Stimulated activated naive B cell treated with anti-CD40 and anti-IgM and Interleukin-4, amounts not matched to agents 10 μg/mL and 1 μg/mL and 100 μg/mL, for 72 hours (primary cell): ENCODE measurements around the gene BRSK2.

Source experiments
- ATAC-seq, 2 donors: fragments of 150-1000 bp; cut with Tn5 transposase; replicated peaks; 2 replicates each; pipeline ENCODE4 v1.10.0; 2021; ENCODE audit warnings: moderate library complexity in 1 of 2
- DNase-seq: peaks from one replicate; pipeline ENCODE4 v3.0.0; 2021
- H3K27ac Mint-ChIP-seq: one replicate; pipeline ENCODE4 v1.8.0; 2022; ENCODE audit warnings: mild to moderate bottlenecking, mixed read lengths
- H3K27me3 Mint-ChIP-seq, 2 donors: one replicate each; pipeline ENCODE4 v1.8.0; 2022; ENCODE audit warnings: mixed read lengths in 2 of 2
- H3K36me3 Mint-ChIP-seq, 2 donors: one replicate each; pipeline ENCODE4 v1.8.0; 2022; ENCODE audit warnings: mixed read lengths in 2 of 2, mild to moderate bottlenecking in 1 of 2
- H3K4me1 Mint-ChIP-seq, 2 donors: one replicate each; pipeline ENCODE4 v1.8.0; 2022; ENCODE audit warnings: mixed read lengths in 2 of 2, mild to moderate bottlenecking in 1 of 2
- H3K4me3 Mint-ChIP-seq, 2 donors: one replicate each; pipeline ENCODE4 v1.8.0; 2022; ENCODE audit warnings: mild to moderate bottlenecking in 2 of 2, mixed read lengths in 2 of 2, moderate library complexity in 1 of 2
- H3K9me3 Mint-ChIP-seq, 2 donors: one replicate each; pipeline ENCODE4 v1.8.0; 2022; ENCODE audit warnings: mixed read lengths in 2 of 2, mild to moderate bottlenecking in 1 of 2

The BRSK2 gene

GRCh38 chr11:1473011-1473628 lies 83.4 kb downstream of the BRSK2 start:
- H3K4me1 Mint-ChIP-seq = peaks cover 0 to 5% of the 10 kb centered on the region in 2 donors
- H3K36me3 Mint-ChIP-seq = peaks cover 22 to 43% of the 10 kb centered on the region in 2 donors
- no peaks in the 10 kb centered on the region for H3K9me3 Mint-ChIP-seq
- H3K4me3 Mint-ChIP-seq = no peak overlapping the region
- H3K27me3 Mint-ChIP-seq = no peaks in the 10 kb centered on the region
- DNase-seq (no peak), ATAC-seq (no peak)
- no peak overlapping the region for H3K27ac Mint-ChIP-seq

GRCh38 chr11:1473786-1474185 lies 84.1 kb downstream of the BRSK2 start:
- no peak for ATAC-seq
- H3K36me3 Mint-ChIP-seq = peaks cover 24 to 42% of the 10 kb centered on the region in 2 donors
- H3K27ac Mint-ChIP-seq = no peak overlapping the region
- H3K4me3 Mint-ChIP-seq = no peak overlapping the region
- DNase-seq = no peak
- H3K9me3 Mint-ChIP-seq = no peaks in the 10 kb centered on the region
- peaks cover 0 to 5% of the 10 kb centered on the region in 2 donors for H3K4me1 Mint-ChIP-seq
- H3K27me3 Mint-ChIP-seq = no peaks in the 10 kb centered on the region

GRCh38 chr11:1475841-1476240 lies 86.1 kb downstream of the BRSK2 start:
- Mint-ChIP-seq H3K4me3 (no peak overlapping the region), H3K9me3 (no peaks in the 10 kb centered on the region), H3K27me3 (no peaks in the 10 kb centered on the region)

GRCh38 chr11:1476940-1477736 lies 87.4 kb downstream of the BRSK2 start:
- no peaks in the 10 kb centered on the region for H3K27me3 Mint-ChIP-seq
- DNase-seq (no peak), ATAC-seq (no peak)
- H3K27ac Mint-ChIP-seq = peak overlapping the region; percentile 68
- H3K36me3 Mint-ChIP-seq = peaks cover 21 to 44% of the 10 kb centered on the region in 2 donors
- no peaks in the 10 kb centered on the region for H3K9me3 Mint-ChIP-seq
- no peak overlapping the region for H3K4me3 Mint-ChIP-seq
- H3K4me1 Mint-ChIP-seq = no peaks in the 10 kb centered on the region

More at GRCh38 chr11:1475841-1476240, 86.1 kb downstream of the BRSK2 start:
- peaks cover 21 to 47% of the 10 kb centered on the region in 2 donors for H3K36me3 Mint-ChIP-seq
- no peaks in the 10 kb centered on the region for H3K4me1 Mint-ChIP-seq
- DNase-seq (no peak), ATAC-seq (no peak)
- peak overlapping the region; percentile 56 for H3K27ac Mint-ChIP-seq

GRCh38 chr11:1478011-1478410 lies 88.3 kb downstream of the BRSK2 start:
- H3K4me1 Mint-ChIP-seq = peaks cover 0 to 1% of the 10 kb centered on the region in 2 donors
- H3K27me3 Mint-ChIP-seq = no peaks in the 10 kb centered on the region
- H3K27ac Mint-ChIP-seq = no peak overlapping the region
- no peak for ATAC-seq
- peaks cover 24 to 44% of the 10 kb centered on the region in 2 donors for H3K36me3 Mint-ChIP-seq
- H3K4me3 Mint-ChIP-seq = no peak overlapping the region
- no peaks in the 10 kb centered on the region for H3K9me3 Mint-ChIP-seq
- DNase-seq = no peak

GRCh38 chr11:1478544-1478943 lies 88.8 kb downstream of the BRSK2 start:
- ATAC-seq (no peak), DNase-seq (no peak)
- Mint-ChIP-seq H3K27ac (no peak overlapping the region), H3K4me1 (peaks cover 2 to 6% of the 10 kb centered on the region in 2 donors), H3K36me3 (peaks cover 24 to 44% of the 10 kb centered on the region in 2 donors), H3K4me3 (no peak overlapping the region), H3K27me3 (no peaks in the 10 kb centered on the region), H3K9me3 (no peaks in the 10 kb centered on the region)

GRCh38 chr11:1479006-1479677 lies 89.4 kb downstream of the BRSK2 start:
- peaks cover 19 to 40% of the 10 kb centered on the region in 2 donors for H3K36me3 Mint-ChIP-seq
- H3K4me3 Mint-ChIP-seq = no peak overlapping the region
- no peak for ATAC-seq
- H3K4me1 Mint-ChIP-seq = peaks cover 5 to 11% of the 10 kb centered on the region in 2 donors
- H3K27ac Mint-ChIP-seq = peak overlapping the region; percentile 1
- H3K9me3 Mint-ChIP-seq = no peaks in the 10 kb centered on the region
- no peaks in the 10 kb centered on the region for H3K27me3 Mint-ChIP-seq
- no peak for DNase-seq

- ATAC-seq (no peak), DNase-seq (no peak)
- H3K36me3 Mint-ChIP-seq = peaks cover 15 to 35% of the 10 kb centered on the region in 2 donors
- H3K9me3 Mint-ChIP-seq = no peaks in the 10 kb centered on the region
- no peak overlapping the region for H3K4me3 Mint-ChIP-seq
- H3K4me1 Mint-ChIP-seq = peaks cover 5 to 12% of the 10 kb centered on the region in 2 donors
- no peaks in the 10 kb centered on the region for H3K27me3 Mint-ChIP-seq
- no peak overlapping the region for H3K27ac Mint-ChIP-seq
Measured at GRCh38 chr11:1479678-1480118, 90.0 kb downstream of the BRSK2 start.

- H3K4me3 Mint-ChIP-seq = no peak overlapping the region
- H3K27me3 Mint-ChIP-seq = no peaks in the 10 kb centered on the region
- ATAC-seq (no peak), DNase-seq (no peak)
- no peak overlapping the region for H3K27ac Mint-ChIP-seq
- H3K4me1 Mint-ChIP-seq = peaks cover 8 to 16% of the 10 kb centered on the region in 2 donors
- no peaks in the 10 kb centered on the region for H3K9me3 Mint-ChIP-seq
- H3K36me3 Mint-ChIP-seq = peaks cover 15 to 34% of the 10 kb centered on the region in 2 donors
Measured at GRCh38 chr11:1480191-1480554, 90.4 kb downstream of the BRSK2 start.

- H3K36me3 Mint-ChIP-seq = peaks cover 12 to 31% of the 10 kb centered on the region in 2 donors
- H3K27ac Mint-ChIP-seq = no peak overlapping the region
- peaks cover 12 to 23% of the 10 kb centered on the region in 2 donors for H3K4me1 Mint-ChIP-seq
- ATAC-seq (no peak), DNase-seq (no peak)
- H3K9me3 Mint-ChIP-seq = no peaks in the 10 kb centered on the region
- no peaks in the 10 kb centered on the region for H3K27me3 Mint-ChIP-seq
- H3K4me3 Mint-ChIP-seq = no peak overlapping the region
Measured at GRCh38 chr11:1480555-1481482, 91.1 kb downstream of the BRSK2 start.

GRCh38 chr11:1481483-1481825 lies 91.7 kb downstream of the BRSK2 start:
- ATAC-seq = no peak
- H3K27me3 Mint-ChIP-seq = no peaks in the 10 kb centered on the region
- no peaks in the 10 kb centered on the region for H3K9me3 Mint-ChIP-seq
- H3K4me3 Mint-ChIP-seq = no peak overlapping the region
- no peak for DNase-seq
- peaks cover 16 to 29% of the 10 kb centered on the region in 2 donors for H3K4me1 Mint-ChIP-seq
- H3K36me3 Mint-ChIP-seq = peaks cover 10 to 26% of the 10 kb centered on the region in 2 donors
- H3K27ac Mint-ChIP-seq = no peak overlapping the region

- no peak for ATAC-seq
- Mint-ChIP-seq H3K4me1 (peaks cover 16 to 30% of the 10 kb centered on the region in 2 donors), H3K27me3 (no peaks in the 10 kb centered on the region), H3K4me3 (no peak overlapping the region), H3K27ac (no peak overlapping the region), H3K36me3 (peaks cover 10 to 24% of the 10 kb centered on the region in 2 donors), H3K9me3 (no peaks in the 10 kb centered on the region)
- no peak for DNase-seq
Measured at GRCh38 chr11:1481861-1482441, 92.2 kb downstream of the BRSK2 start.

- Mint-ChIP-seq H3K27ac (peak overlapping the region; percentile 56), H3K4me3 (no peak overlapping the region), H3K9me3 (no peaks in the 10 kb centered on the region), H3K27me3 (no peaks in the 10 kb centered on the region), H3K4me1 (peaks cover 21 to 37% of the 10 kb centered on the region in 2 donors), H3K36me3 (peaks cover 10 to 18% of the 10 kb centered on the region in 2 donors)
- DNase-seq (no peak), ATAC-seq (no peak)
Measured at GRCh38 chr11:1482581-1483444, 93.1 kb downstream of the BRSK2 start.
